H1 (cell line): ENCODE data around the gene TMEM45B. TPM values are rescaled to one million over a fixed set of nuclear protein-coding genes. Genes with fewer than 3 reads are reported as not detected.

Experiments used
- CTCF ChIA-PET: fragments of 300-600 bp; sonication (Branson Sonifier 250); formaldehyde crosslinking; loops from one replicate; lab custom pipeline; 2021; ENCODE audit not compliant: partially characterized antibody; lab: Charles Lee
- POLR2A ChIA-PET: fragments of 300-600 bp; sonication (Branson Sonifier 250); formaldehyde crosslinking; loops from one replicate; lab custom pipeline; 2021; ENCODE audit warnings: inconsistent platforms; ENCODE audit not compliant: partially characterized antibody; lab: Charles Lee
- DNase-seq, 2 experiments: peaks; one replicate each; pipeline versions ENCODE4 v3.0.0 to v3.0.0-alpha.2; 2010 to 2022; ENCODE audit warnings: low spot score in 2 of 2, low read depth in 1 of 2, mixed read lengths in 1 of 2
- FAIRE-seq: peaks from 2 replicates; lab custom pipeline; 2011; peaks lifted over from hg19 to GRCh38; lab: Jason Lieb, UNC
- H2AFZ ChIP-seq: 2 replicates; pipeline ENCODE4 v1.8.1; 2012; ENCODE audit warnings: low read length, inconsistent platforms
- H2AK5ac ChIP-seq: 2 replicates; pipeline ENCODE4 v1.6.1; 2013; ENCODE audit warnings: low read depth, low read length
- H2BK120ac ChIP-seq: replicated peaks from 2 replicates; pipeline ENCODE3; 2013; ENCODE audit warnings: low read depth, low read length, inconsistent platforms
- H2BK12ac ChIP-seq: 2 replicates; pipeline ENCODE4 v1.6.1; 2013; ENCODE audit warnings: low read depth, low read length
- H2BK15ac ChIP-seq: 2 replicates; pipeline ENCODE4 v1.6.1; 2013; ENCODE audit warnings: low read length
- H2BK20ac ChIP-seq: 2 replicates; pipeline ENCODE4 v1.6.1; 2013; ENCODE audit warnings: low read length
- H2BK5ac ChIP-seq: 2 replicates; pipeline ENCODE4 v1.6.1; 2013; ENCODE audit warnings: low read depth, low read length
- H3K14ac ChIP-seq: 2 replicates; pipeline ENCODE4 v1.6.1; 2013; ENCODE audit warnings: inconsistent platforms; ENCODE audit not compliant: insufficient read length
- H3K18ac ChIP-seq: 2 replicates; pipeline ENCODE4 v1.6.1; 2013; ENCODE audit warnings: low read length; ENCODE audit errors: extremely low read depth
- H3K23ac ChIP-seq: 2 replicates; pipeline ENCODE4 v1.6.1; 2013; ENCODE audit warnings: inconsistent platforms; ENCODE audit not compliant: insufficient read length
- H3K23me2 ChIP-seq: 2 replicates; pipeline ENCODE4 v1.6.1; 2013; ENCODE audit warnings: low read depth, low read length
- H3K27ac ChIP-seq: 2 replicates; pipeline ENCODE4 v1.6.1; 2011; ENCODE audit warnings: low read depth, low read length, inconsistent platforms
- H3K27me3 ChIP-seq, 4 experiments: replicated peaks in 1 of 4; 1 replicate in 1 of 4; 2 replicates in 3 of 4; pipeline versions ENCODE4 v1.6.1 to v1.8.1; 2011 to 2013; ENCODE audit warnings: low read length in 3 of 4, mild to moderate bottlenecking in 3 of 4, inconsistent platforms in 2 of 4, mixed read lengths in 2 of 4, moderate library complexity in 1 of 4; ENCODE audit not compliant: control insufficient read depth in 3 of 4, insufficient read depth in 3 of 4; ENCODE audit errors: extremely low read depth in 1 of 4
- H3K36me3 ChIP-seq, 4 experiments: 2 replicates each; pipeline versions ENCODE4 v1.6.1 to v1.8.1; 2011 to 2013; ENCODE audit warnings: mild to moderate bottlenecking in 4 of 4, low read length in 3 of 4, moderate library complexity in 2 of 4, control low read depth in 1 of 4, inconsistent platforms in 1 of 4; ENCODE audit not compliant: insufficient read depth in 4 of 4, control insufficient read depth in 2 of 4
- H3K4ac ChIP-seq: replicated peaks from 2 replicates; pipeline ENCODE3; 2013; ENCODE audit warnings: low read length, low read depth, mixed read lengths, inconsistent platforms; ENCODE audit not compliant: insufficient read length
- H3K4me1 ChIP-seq, 4 experiments: replicated peaks in 1 of 4; 1 replicate in 1 of 4; 2 replicates in 3 of 4; pipeline versions ENCODE4 v1.6.1 to v1.8.1; 2011 to 2013; ENCODE audit warnings: low read length in 3 of 4, inconsistent platforms in 2 of 4, mixed read lengths in 1 of 4; ENCODE audit not compliant: insufficient read depth in 4 of 4, control insufficient read depth in 3 of 4
- H3K4me2 ChIP-seq, 2 experiments: 2 replicates each; pipeline versions ENCODE4 v1.6.1 to v1.8.1; 2011 to 2013; ENCODE audit warnings: low read depth in 2 of 2, low read length in 2 of 2, control low read depth in 1 of 2, inconsistent platforms in 1 of 2, mild to moderate bottlenecking in 1 of 2; ENCODE audit not compliant: insufficient read depth in 1 of 2
- H3K4me3 ChIP-seq, 4 experiments: fragments of 200-600, 300-600 bp in 1 of 4; sonication (generic), shearing (Covaris generic), sonication (Bioruptor Twin) in 1 of 4; 2 replicates each; pipeline versions ENCODE4 v1.5.1 to v1.8.1; 2011 to 2016; ENCODE audit warnings: low read length in 4 of 4, low read depth in 3 of 4, control low read depth in 2 of 4, inconsistent platforms in 2 of 4, mild to moderate bottlenecking in 2 of 4, mixed read lengths in 1 of 4, moderate library complexity in 1 of 4; ENCODE audit not compliant: insufficient read depth in 2 of 4; ENCODE audit errors: extremely low read depth in 1 of 4
- H3K56ac ChIP-seq: replicated peaks from 2 replicates; pipeline ENCODE3; 2013; ENCODE audit warnings: low read depth, mild to moderate bottlenecking, mixed read lengths, low read length, inconsistent platforms; ENCODE audit not compliant: insufficient read length
- H3K79me1 ChIP-seq: 2 replicates; pipeline ENCODE4 v1.6.1; 2013; ENCODE audit warnings: low read depth, low read length, control low read depth
- H3K79me2 ChIP-seq, 2 experiments: 2 replicates each; pipeline versions ENCODE4 v1.6.1 to v1.8.1; 2012 to 2013; ENCODE audit warnings: low read length in 2 of 2, mild to moderate bottlenecking in 2 of 2, inconsistent platforms in 1 of 2; ENCODE audit not compliant: insufficient read depth in 2 of 2, control insufficient read depth in 1 of 2
- H3K9ac ChIP-seq, 4 experiments: replicated peaks in 1 of 4; 1 replicate in 1 of 4; 2 replicates in 3 of 4; pipeline versions ENCODE4 v1.6.1 to v1.8.1; 2011 to 2013; ENCODE audit warnings: low read depth in 3 of 4, low read length in 3 of 4, control low read depth in 2 of 4, mild to moderate bottlenecking in 2 of 4, moderate library complexity in 2 of 4, inconsistent platforms in 1 of 4; ENCODE audit errors: extremely low read depth in 1 of 4
- H3K9me3 ChIP-seq, 2 experiments: 2 replicates each; pipeline versions ENCODE4 v1.6.1 to v1.8.1; 2012 to 2013; ENCODE audit warnings: mild to moderate bottlenecking in 2 of 2, moderate library complexity in 2 of 2, control low read depth in 1 of 2, inconsistent platforms in 1 of 2, low read depth in 1 of 2, low read length in 1 of 2, mixed read lengths in 1 of 2; ENCODE audit not compliant: insufficient read depth in 2 of 2
- H4K20me1 ChIP-seq, 2 experiments: replicated peaks in 1 of 2; 2 replicates each; pipeline versions ENCODE3 to v1.8.1; 2011 to 2013; ENCODE audit warnings: inconsistent platforms in 2 of 2, low read length in 2 of 2, mild to moderate bottlenecking in 1 of 2; ENCODE audit not compliant: insufficient read depth in 2 of 2, control insufficient read depth in 1 of 2
- H4K5ac ChIP-seq: 2 replicates; pipeline ENCODE4 v1.6.1; 2013; ENCODE audit warnings: low read length, low read depth, mixed read lengths, inconsistent platforms; ENCODE audit not compliant: insufficient read length
- H4K8ac ChIP-seq: 2 replicates; pipeline ENCODE4 v1.8.0; 2013; ENCODE audit warnings: mild to moderate bottlenecking, moderate library complexity, low read length, inconsistent platforms; ENCODE audit not compliant: insufficient read depth; ENCODE audit errors: extremely low read depth
- H4K91ac ChIP-seq: replicated peaks from 2 replicates; pipeline ENCODE3; 2013; ENCODE audit warnings: low read length, mixed read lengths, inconsistent platforms; ENCODE audit not compliant: insufficient read length
- HDAC6 ChIP-seq: IDR thresholded peaks from one replicate; pipeline ENCODE4 v1.7.1; 2012; ENCODE audit warnings: low read depth, mild to moderate bottlenecking, inconsistent platforms, low read length, moderate library complexity
- JUN ChIP-seq: IDR thresholded peaks from 2 replicates; pipeline ENCODE4 v1.6.1; 2011; ENCODE audit warnings: low read depth, mild to moderate bottlenecking, improper control_type of control experiment, low read length
- RNF2 ChIP-seq: fragments of 200-900, 300-1000 bp; sonication (generic); IDR thresholded peaks from 2 replicates; pipeline ENCODE4 v1.7.1; 2016; ENCODE audit warnings: borderline replicate concordance, low read depth, mild to moderate bottlenecking, antibody characterized with exemption, low read length; ENCODE audit not compliant: poor library complexity, severe bottlenecking; ENCODE audit errors: missing control alignments
- SP2 ChIP-seq: IDR thresholded peaks from 2 replicates; pipeline ENCODE4 v1.6.1; 2012; ENCODE audit warnings: mild to moderate bottlenecking, low read length, inconsistent platforms
- SP4 ChIP-seq: IDR thresholded peaks from 2 replicates; pipeline ENCODE4 v1.6.1; 2012; ENCODE audit warnings: low read length, inconsistent platforms
- TEAD4 ChIP-seq: IDR thresholded peaks from 2 replicates; pipeline ENCODE4 v1.6.1; 2012; ENCODE audit warnings: low read depth, low read length, inconsistent platforms, mixed read lengths
- WGBS, 2 experiments: shearing (Covaris generic) in 1 of 2; methylation state at CpG; one replicate each; pipeline versions ENCODE4 v1.1.6 to v1.1.7; 2013 to 2015; ENCODE audit warnings: low lambda C conversion rate in 2 of 2, mixed read lengths in 2 of 2, inconsistent platforms in 1 of 2, low coverage in 1 of 2, missing lambda C conversion rate in 1 of 2; ENCODE audit not compliant: insufficient replicate concordance in 2 of 2, insufficient coverage in 1 of 2, insufficient read length in 1 of 2; ENCODE audit errors: extremely low coverage in 1 of 2, missing lambda C conversion rate in 1 of 2; 5-methylcytosine and 5-hydroxymethylcytosine counted together
- polyA plus RNA-seq, 7 experiments: library from polyadenylated mRNA; depleted of rRNA in 3 of 7; stranded (reverse) in 5 of 7; unstranded in 2 of 7; fragments of >200 nt in 5 of 7; fragments of 200-250 nt in 2 of 7; gene quantifications; 1 replicate in 5 of 7; 2 replicates in 1 of 7; 4 replicates in 1 of 7; pipeline versions ENCODE4 v1.2.1 to v1.2.3, GENCODE V29; 2011 to 2013; ENCODE audit warnings: missing spikeins in 2 of 7, mixed read lengths in 2 of 7
- total RNA-seq: library from RNA; stranded (reverse); fragmentation: NEBNext Ultra II Directional; extraction: Animal tissue kit (Norgen Biotek cat#: 25700); gene quantifications from 2 replicates; pipeline ENCODE4 v1.2.1, GENCODE V29; 2021
- TF ChIP-seq, protein P1 (sequence below): IDR thresholded peaks from 2 replicates; pipeline ENCODE4 v1.6.1; 2012; ENCODE audit warnings: inconsistent platforms
- TF ChIP-seq, protein P2 (sequence below): IDR thresholded peaks from 2 replicates; pipeline ENCODE4 v1.6.1; 2012; ENCODE audit warnings: inconsistent platforms

TMEM45B gene
- total and polyA plus RNA-seq, 2 of the 8 experiments (the other 6 are each of a cell fraction or from before 2014, with no cell fraction given), result 0.23 TPM; not detected in 1

DNA sequence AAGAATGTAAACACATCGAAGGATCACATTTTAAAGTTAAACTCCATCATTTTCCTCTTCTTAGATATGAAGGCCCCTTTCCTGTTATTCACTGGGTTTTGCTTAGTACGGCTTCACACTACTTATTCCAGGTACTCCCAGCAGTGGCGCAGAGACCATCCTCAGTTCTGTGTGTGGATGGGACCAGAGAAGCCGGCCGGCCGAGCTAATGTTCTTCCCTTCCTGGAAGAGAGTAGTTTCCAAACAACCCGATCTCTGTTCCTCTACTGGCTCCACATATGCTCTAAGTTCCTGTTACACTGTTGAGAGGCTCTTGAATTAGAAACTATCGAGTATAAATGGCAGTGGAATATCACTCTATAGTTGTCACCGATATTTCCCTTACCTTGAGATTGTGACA lies 80.4 kb downstream of the TMEM45B start:
- Histone ChIP-seq H4K91ac (no peak overlapping the region), H3K79me2 (peaks cover 4 to 17% of the 10 kb centered on the region in 2 experiments), H3K56ac (no peak overlapping the region), H3K4me2 (peak overlapping the region; percentile 83 to 84), H4K20me1 (peaks cover 0 to 2% of the 10 kb centered on the region in 2 experiments), H4K5ac (no peak overlapping the region), H3K23me2 (peaks cover 10% of the 10 kb centered on the region), H3K9ac (peak overlapping the region in 3 of 4 experiments; percentile 16 to 62 (median 33); a peak in 4 of 7 replicates), H2BK15ac (no peak overlapping the region), H3K23ac (no peak overlapping the region), H3K18ac (no peak overlapping the region), H3K4me3 (peak overlapping the region; percentile 49 to 92 (median 52)), H2AFZ (peak overlapping the region; percentile 98), H4K8ac (0 out of 2 replicates have a peak overlapping the region, but pooled peaks have one; percentile 51), H3K27ac (no peak overlapping the region; the same call in 1 of the 2 replicates), H3K79me1 (peaks cover 4% of the 10 kb centered on the region; the same call in 1 of the 2 replicates), H2BK12ac (no peak overlapping the region), H2BK120ac (no peak overlapping the region), H3K27me3 (no peaks in the 10 kb centered on the region), H3K4me1 (peaks cover 1 to 7% (median 3%) of the 10 kb centered on the region in 4 experiments), H2BK5ac (no peak overlapping the region), H2BK20ac (no peak overlapping the region), H2AK5ac (no peak overlapping the region), H3K9me3 (no peaks in the 10 kb centered on the region), H3K4ac (no peak overlapping the region), H3K14ac (no peak overlapping the region), H3K36me3 (peaks cover 6 to 29% (median 14%) of the 10 kb centered on the region in 4 experiments)
- DNase-seq (no peak), FAIRE-seq (no peak)
- CTCF ChIA-PET, result interaction anchor here (0.6 to 1.7 kb wide), 3 partner anchors 14 to 25 kb away, joined by 3 read pairs; no protein-coding TSS in a partner anchor
- TF ChIP-seq TEAD4, result no peak
- no peak for TF ChIP-seq RNF2
- TF ChIP-seq SP4, result no peak
- TF ChIP-seq, protein P1, sequence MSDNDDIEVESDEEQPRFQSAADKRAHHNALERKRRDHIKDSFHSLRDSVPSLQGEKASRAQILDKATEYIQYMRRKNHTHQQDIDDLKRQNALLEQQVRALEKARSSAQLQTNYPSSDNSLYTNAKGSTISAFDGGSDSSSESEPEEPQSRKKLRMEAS, result no peak
- TF ChIP-seq, protein P2, sequence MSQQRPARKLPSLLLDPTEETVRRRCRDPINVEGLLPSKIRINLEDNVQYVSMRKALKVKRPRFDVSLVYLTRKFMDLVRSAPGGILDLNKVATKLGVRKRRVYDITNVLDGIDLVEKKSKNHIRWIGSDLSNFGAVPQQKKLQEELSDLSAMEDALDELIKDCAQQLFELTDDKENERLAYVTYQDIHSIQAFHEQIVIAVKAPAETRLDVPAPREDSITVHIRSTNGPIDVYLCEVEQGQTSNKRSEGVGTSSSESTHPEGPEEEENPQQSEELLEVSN, result no peak
- no peak for TF ChIP-seq SP2
- TF ChIP-seq HDAC6, result no peak
- no peak for TF ChIP-seq JUN
- POLR2A ChIA-PET, result interaction anchor here (1.0 to 1.7 kb wide), 3 partner anchors 10 to 38 kb away, joined by 3 to 4 read pairs (median 4); no protein-coding TSS in a partner anchor
- 82% methylated on average over 9 of the region's 9 CpGs; no CpG with 5 or more reads in 1 of the 2 experiments for WGBS, 2 experiments
